HG02970 (cell line): ENCODE measurements around the gene SHROOM4.

ENCODE experiments used
- ATAC-seq: cut with Tn5 transposase; IDR thresholded peaks from one replicate; pipeline ENCODE4 v1.9.1; 2021; ENCODE audit warnings: mild to moderate bottlenecking, moderate library complexity, moderate number of reproducible peaks; ENCODE audit not compliant: unreplicated experiment, low FRiP score

SHROOM4 gene

GRCh38 chrX:50629774-50630173 is 184.2 kb downstream of the SHROOM4 start:
- ATAC-seq: no peak

GRCh38 chrX:50627696-50628095 is 186.3 kb downstream of the SHROOM4 start:
- no peak for ATAC-seq

GRCh38 chrX:50626432-50626831 is 187.6 kb downstream of the SHROOM4 start:
- ATAC-seq: no peak

- no peak for ATAC-seq
Measured at GRCh38 chrX:50622751-50623150, 191.2 kb downstream of the SHROOM4 start.

- no peak for ATAC-seq
Measured at GRCh38 chrX:50618788-50619558, 195.0 kb downstream of the SHROOM4 start.

- no peak for ATAC-seq
Measured at GRCh38 chrX:50617183-50617582, 196.8 kb downstream of the SHROOM4 start.

GRCh38 chrX:50615570-50616158 is 198.3 kb downstream of the SHROOM4 start:
- no peak for ATAC-seq

- no peak for ATAC-seq
Measured at GRCh38 chrX:50614460-50614859, 199.5 kb downstream of the SHROOM4 start.

- ATAC-seq: no peak
Measured at GRCh38 chrX:50613846-50614245, 200.1 kb downstream of the SHROOM4 start.

GRCh38 chrX:50609796-50610195 is 204.2 kb downstream of the SHROOM4 start:
- no peak for ATAC-seq

- ATAC-seq: no peak
Measured at GRCh38 chrX:50606300-50606950, 207.6 kb downstream of the SHROOM4 start.

GRCh38 chrX:50596056-50596455 is 217.9 kb downstream of the SHROOM4 start:
- no peak for ATAC-seq

GRCh38 chrX:50594788-50595187 is 219.2 kb downstream of the SHROOM4 start:
- no peak for ATAC-seq

GRCh38 chrX:50586980-50587379 is 227.0 kb downstream of the SHROOM4 start:
- ATAC-seq: no peak

GRCh38 chrX:50586407-50586806 is 227.6 kb downstream of the SHROOM4 start:
- ATAC-seq: no peak

GRCh38 chrX:50581405-50581804 is 232.6 kb downstream of the SHROOM4 start:
- no peak for ATAC-seq

- ATAC-seq: peak; percentile 69
Measured at GRCh38 chrX:50579955-50580354, 234.0 kb downstream of the SHROOM4 start.

GRCh38 chrX:50577326-50577725 is 236.7 kb downstream of the SHROOM4 start:
- no peak for ATAC-seq

- ATAC-seq: no peak
Measured at GRCh38 chrX:50567636-50568035, 246.4 kb downstream of the SHROOM4 start.

- ATAC-seq: no peak
Measured at GRCh38 chrX:50565718-50566117, 248.3 kb downstream of the SHROOM4 start.
